ENCODE measurements around the gene SCAMP4. TPM values are rescaled to one million over a fixed set of nuclear protein-coding genes. Genes with fewer than 3 reads are reported as not detected.
A peak's percentile ranks its signal among the peaks of the same experiment; 100 is the strongest.

The SCAMP4 gene
- total and polyA plus RNA-seq, 9 of the 15 experiments (the other 6 are each of a cell fraction or from before 2014, with no cell fraction given), result 0.81 to 45.9 (median 12.8) TPM

- no peak for TF ChIP-seq IRF1 (CRISPR knock-in tag; IDR thresholded peaks at IDR 0.05; ENCODE audit: borderline replicate concordance)
- no peak for TF ChIP-seq TAF15 (IDR thresholded peaks at IDR 0.05; ENCODE audit: low read depth, low read length)
- TF ChIP-seq CBFA2T3 (IDR thresholded peaks at IDR 0.05), result peak; percentile 44; the same call in 1 of the 2 replicates
- TF ChIP-seq SMARCA5 (IDR thresholded peaks at IDR 0.05), result no peak
- no peak for TF ChIP-seq HNRNPUL1 (IDR thresholded peaks at IDR 0.05; ENCODE audit: low read length)
- no peak for TF ChIP-seq WHSC1 (IDR thresholded peaks at IDR 0.05; ENCODE audit: low read length)
- TF ChIP-seq MLLT1 (IDR thresholded peaks at IDR 0.05), result no peak
- TF ChIP-seq NR2C2 (CRISPR knock-in tag; IDR thresholded peaks at IDR 0.05), result no peak
- TF ChIP-seq NR2C2 (tag; IDR thresholded peaks at IDR 0.05), result no peak
- TF ChIP-seq GMEB1 (CRISPR knock-in tag; IDR thresholded peaks at IDR 0.05), result no peak
- no peak for TF ChIP-seq ATF6 (CRISPR knock-in tag; IDR thresholded peaks at IDR 0.05)
- no peak for TF ChIP-seq ILF3 (IDR thresholded peaks at IDR 0.05; ENCODE audit: borderline replicate concordance)
- TF ChIP-seq ZBTB34 (CRISPR knock-in tag; IDR thresholded peaks at IDR 0.05), result no peak
- no peak for TF ChIP-seq ZSCAN29 (IDR thresholded peaks at IDR 0.05)
- TF ChIP-seq EP300 (IDR thresholded peaks at IDR 0.05; ENCODE audit: low read length), result peak; percentile 3; the same call in 1 of the 2 replicates
- TF ChIP-seq ARID3B (CRISPR knock-in tag; IDR thresholded peaks at IDR 0.05; ENCODE audit: borderline replicate concordance), result no peak
- TF ChIP-seq RCOR1 (IDR thresholded peaks at IDR 0.05; ENCODE audit: borderline replicate concordance in 1 of 2, low read depth in 2 of 2, low read length in 2 of 2), result no peak
Measured at GRCh38 chr19:1873524-1874473, 31.4 kb upstream of the SCAMP4 start (continued).

Data from K562 (cell line).